GM12878 (cell line): Measurements from ENCODE around the gene PCDHGA1. TPM values are rescaled to one million over a fixed set of nuclear protein-coding genes. Genes with fewer than 3 reads are reported as not detected.

Experiments
- ATF3 ChIP-seq: IDR thresholded peaks from 2 replicates; pipeline ENCODE4 v1.6.1; 2011; ENCODE audit warnings: low read depth, mild to moderate bottlenecking, low read length, moderate library complexity, borderline replicate concordance; ENCODE audit errors: extremely low read depth
- E4F1 ChIP-seq: fragments of 450-650 bp; IDR thresholded peaks from 2 replicates; pipeline ENCODE4 v1.6.1; 2018; ENCODE audit warnings: borderline replicate concordance, mild to moderate bottlenecking; ENCODE audit not compliant: partially characterized antibody
- EED ChIP-seq: sonication (generic); IDR thresholded peaks from 2 replicates; pipeline ENCODE4 v1.6.1; 2016; ENCODE audit warnings: antibody characterized with exemption, low read depth
- FOS ChIP-seq: IDR thresholded peaks from 3 replicates; pipeline ENCODE4 v1.6.1; 2011; ENCODE audit warnings: borderline replicate concordance; ENCODE audit not compliant: insufficient read length; ENCODE audit errors: extremely low read depth
- NR2F1 ChIP-seq: fragments of 450-650 bp; conservative IDR thresholded peaks from 2 replicates; pipeline ENCODE4 v1.6.1; 2017; ENCODE audit warnings: mild to moderate bottlenecking
- POLR2AphosphoS5 ChIP-seq: IDR thresholded peaks from 2 replicates; pipeline ENCODE4 v1.6.1; 2011; ENCODE audit warnings: mild to moderate bottlenecking, low read length, inconsistent platforms
- SMC3 ChIP-seq: IDR thresholded peaks from 2 replicates; pipeline ENCODE4 v1.6.1; 2011; ENCODE audit warnings: low read length, improper control_type of control experiment, borderline replicate concordance
- SREBF2 ChIP-seq: IDR thresholded peaks from 2 replicates; pipeline ENCODE4 v1.6.1; 2012; ENCODE audit warnings: mild to moderate bottlenecking, low read length
- SUPT20H ChIP-seq: IDR thresholded peaks from 2 replicates; pipeline ENCODE4 v1.6.1; 2011; ENCODE audit warnings: low read depth, mild to moderate bottlenecking, low read length, moderate library complexity, borderline replicate concordance; ENCODE audit not compliant: control insufficient read depth
- TARDBP ChIP-seq: IDR thresholded peaks from 2 replicates; pipeline ENCODE4 v1.6.1; 2016; ENCODE audit warnings: borderline replicate concordance
- TCF12 ChIP-seq: IDR thresholded peaks from 2 replicates; pipeline ENCODE4 v1.6.1; 2011; ENCODE audit warnings: low read depth, mild to moderate bottlenecking, low read length
- USF2 ChIP-seq: IDR thresholded peaks from 2 replicates; pipeline ENCODE4 v1.6.1; 2011; ENCODE audit warnings: low read depth, low read length, improper control_type of control experiment, borderline replicate concordance
- ZBTB11 ChIP-seq: fragments of 450-650 bp; formaldehyde crosslinking; IDR thresholded peaks from 2 replicates; pipeline ENCODE4 v1.5.0; 2022; ENCODE audit warnings: mild to moderate bottlenecking, missing genetic modification characterization
- ZNF592 ChIP-seq: fragments of 450-650 bp; IDR thresholded peaks from 2 replicates; pipeline ENCODE4 v1.6.1; 2017; ENCODE audit warnings: mild to moderate bottlenecking, moderate library complexity
- ZNF622 ChIP-seq: fragments of 450-650 bp; IDR thresholded peaks from 2 replicates; pipeline ENCODE4 v1.6.1; 2017; ENCODE audit warnings: mild to moderate bottlenecking, inconsistent platforms
- polyA plus RNA-seq, 11 experiments: library from polyadenylated mRNA; depleted of rRNA in 4 of 11; unstranded in 6 of 11; stranded (reverse) in 5 of 11; fragments of >200 nt; fragmentation: Nextera tagmentation in 4 of 11; fragmentation: Illumina TruSeq in 1 of 11; extraction: Ambion mirVana in 4 of 11; extraction: Trizol in 1 of 11; gene quantifications; 1 replicate in 1 of 11; 2 replicates in 10 of 11; pipeline versions ENCODE4 v1.2.1 to v1.2.3, GENCODE V29; 2011 to 2016; ENCODE audit warnings: inconsistent platforms in 2 of 11, missing spikeins in 2 of 11, low read depth in 1 of 11
- total RNA-seq, 4 experiments: library from RNA; depleted of rRNA in 3 of 4; stranded (reverse); fragments of >200 nt in 3 of 4; fragmentation: Illumina TruSeq in 1 of 4; extraction: Trizol in 1 of 4; gene quantifications; 2 replicates each; pipeline versions ENCODE4 v1.2.1 to v1.2.3, GENCODE V29; 2013 to 2021
- TF ChIP-seq, protein P1 (sequence below): fragments of 450-650 bp; IDR thresholded peaks from 2 replicates; pipeline ENCODE4 v1.6.1; 2016; ENCODE audit warnings: mild to moderate bottlenecking

The PCDHGA1 gene
- total and polyA plus RNA-seq, 10 of the 15 experiments (the other 5 are each of a cell fraction or from before 2014, with no cell fraction given), result 0.02 to 0.51 (median 0.19) TPM; not detected in 3

DNA sequence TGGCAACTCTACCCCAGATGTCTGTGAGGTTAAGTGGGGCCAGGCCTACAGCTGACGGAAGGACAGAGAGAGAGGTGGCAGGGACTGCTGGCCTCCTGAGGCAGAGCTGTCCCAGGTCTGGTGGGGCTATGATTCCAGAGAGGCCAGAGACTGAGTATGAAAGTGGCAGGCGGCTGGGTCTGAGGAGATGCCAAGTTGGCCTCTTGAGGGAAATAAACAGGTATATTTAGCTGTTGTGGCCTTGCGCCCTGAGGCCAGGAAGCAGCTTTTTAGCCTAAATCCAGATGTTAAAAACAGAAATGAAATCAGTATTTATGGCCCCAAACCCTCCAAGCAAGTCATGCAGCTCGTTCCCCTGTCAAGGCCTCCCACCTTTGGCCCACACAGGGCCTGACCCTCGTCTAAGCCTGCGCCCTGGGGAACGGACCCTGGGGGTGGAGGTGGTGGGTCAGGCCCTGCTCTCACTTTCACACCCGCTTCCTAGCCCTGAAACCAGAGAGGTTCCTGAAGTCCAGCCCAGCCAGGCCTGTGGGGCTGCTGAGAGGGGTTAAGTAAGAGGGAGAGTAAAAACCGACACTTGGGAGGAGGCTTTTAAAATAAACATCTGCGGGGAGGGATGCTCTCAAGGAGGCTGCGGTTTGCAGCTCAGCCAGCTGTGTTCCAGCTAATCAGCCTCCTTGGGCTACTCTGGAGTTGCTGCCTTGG lies 177.2 kb downstream of the PCDHGA1 start (continued):
- peak; percentile 74 for TF ChIP-seq EED
- TF ChIP-seq NR2F1, result peak; percentile 95
- TF ChIP-seq, protein P1, sequence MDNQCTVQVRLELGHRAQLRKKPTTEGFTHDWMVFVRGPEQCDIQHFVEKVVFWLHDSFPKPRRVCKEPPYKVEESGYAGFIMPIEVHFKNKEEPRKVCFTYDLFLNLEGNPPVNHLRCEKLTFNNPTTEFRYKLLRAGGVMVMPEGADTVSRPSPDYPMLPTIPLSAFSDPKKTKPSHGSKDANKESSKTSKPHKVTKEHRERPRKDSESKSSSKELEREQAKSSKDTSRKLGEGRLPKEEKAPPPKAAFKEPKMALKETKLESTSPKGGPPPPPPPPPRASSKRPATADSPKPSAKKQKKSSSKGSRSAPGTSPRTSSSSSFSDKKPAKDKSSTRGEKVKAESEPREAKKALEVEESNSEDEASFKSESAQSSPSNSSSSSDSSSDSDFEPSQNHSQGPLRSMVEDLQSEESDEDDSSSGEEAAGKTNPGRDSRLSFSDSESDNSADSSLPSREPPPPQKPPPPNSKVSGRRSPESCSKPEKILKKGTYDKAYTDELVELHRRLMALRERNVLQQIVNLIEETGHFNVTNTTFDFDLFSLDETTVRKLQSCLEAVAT, result no peak
- no peak for TF ChIP-seq ZNF622
- TF ChIP-seq FOS, result no peak
- no peak for TF ChIP-seq SMC3
- no peak for TF ChIP-seq ZBTB11
- TF ChIP-seq SUPT20H, result no peak
- no peak for TF ChIP-seq TARDBP
- TF ChIP-seq SREBF2, result no peak
- TF ChIP-seq ATF3, result no peak
- TF ChIP-seq ZNF592, result no peak
- TF ChIP-seq E4F1, result no peak
- no peak for TF ChIP-seq POLR2AphosphoS5
- no peak for TF ChIP-seq USF2
- TF ChIP-seq TCF12, result peak; percentile 16; the same call in 1 of the 2 replicates
